RWPE1 (cell line): Measurements from ENCODE around the gene CYP4A22.
A peak's percentile ranks its signal among the peaks of the same experiment; 100 is the strongest.

Experiments
- CTCF ChIA-PET: fragments of 350-600 bp; sonication (Branson Sonifier 250); formaldehyde crosslinking; extraction: SDS; loops from one replicate; lab custom pipeline; 2021; lab: Yijun Ruan, JAX
- POLR2A ChIA-PET: fragments of 400-600 bp; formaldehyde crosslinking; extraction: SDS; loops from one replicate; lab custom pipeline; 2020; ENCODE audit warnings: antibody characterized with exemption; ENCODE audit not compliant: low non-redundant PET; lab: Yijun Ruan, JAX
- DNase-seq: peaks from one replicate; pipeline ENCODE4 v3.0.0; 2012; ENCODE audit warnings: low spot score
- H3K27ac ChIP-seq: fragments of 450-650 bp; 2 replicates; pipeline ENCODE4 v1.5.1; 2017
- TF ChIP-seq, protein P1 (sequence below): fragments of 450-650 bp; conservative IDR thresholded peaks from 2 replicates; pipeline ENCODE4 v1.5.1; 2017; ENCODE audit warnings: low read depth, mild to moderate bottlenecking

CYP4A22 gene

GRCh38 chr1:47187926-47188250 is 50.6 kb downstream of the CYP4A22 start:
- ChIA-PET CTCF (interaction anchor here (1.9 kb wide), 1 partner anchor 9 kb away, joined by 9 read pairs; no protein-coding TSS in a partner anchor), POLR2A (interaction anchor here (0.6 kb wide), 1 partner anchor 149 kb away, joined by 3 read pairs; no protein-coding TSS in a partner anchor)
- TF ChIP-seq, protein P1, sequence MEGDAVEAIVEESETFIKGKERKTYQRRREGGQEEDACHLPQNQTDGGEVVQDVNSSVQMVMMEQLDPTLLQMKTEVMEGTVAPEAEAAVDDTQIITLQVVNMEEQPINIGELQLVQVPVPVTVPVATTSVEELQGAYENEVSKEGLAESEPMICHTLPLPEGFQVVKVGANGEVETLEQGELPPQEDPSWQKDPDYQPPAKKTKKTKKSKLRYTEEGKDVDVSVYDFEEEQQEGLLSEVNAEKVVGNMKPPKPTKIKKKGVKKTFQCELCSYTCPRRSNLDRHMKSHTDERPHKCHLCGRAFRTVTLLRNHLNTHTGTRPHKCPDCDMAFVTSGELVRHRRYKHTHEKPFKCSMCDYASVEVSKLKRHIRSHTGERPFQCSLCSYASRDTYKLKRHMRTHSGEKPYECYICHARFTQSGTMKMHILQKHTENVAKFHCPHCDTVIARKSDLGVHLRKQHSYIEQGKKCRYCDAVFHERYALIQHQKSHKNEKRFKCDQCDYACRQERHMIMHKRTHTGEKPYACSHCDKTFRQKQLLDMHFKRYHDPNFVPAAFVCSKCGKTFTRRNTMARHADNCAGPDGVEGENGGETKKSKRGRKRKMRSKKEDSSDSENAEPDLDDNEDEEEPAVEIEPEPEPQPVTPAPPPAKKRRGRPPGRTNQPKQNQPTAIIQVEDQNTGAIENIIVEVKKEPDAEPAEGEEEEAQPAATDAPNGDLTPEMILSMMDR, result no peak
- DNase-seq, result no peak
- no peak overlapping the region for H3K27ac ChIP-seq

DNA sequence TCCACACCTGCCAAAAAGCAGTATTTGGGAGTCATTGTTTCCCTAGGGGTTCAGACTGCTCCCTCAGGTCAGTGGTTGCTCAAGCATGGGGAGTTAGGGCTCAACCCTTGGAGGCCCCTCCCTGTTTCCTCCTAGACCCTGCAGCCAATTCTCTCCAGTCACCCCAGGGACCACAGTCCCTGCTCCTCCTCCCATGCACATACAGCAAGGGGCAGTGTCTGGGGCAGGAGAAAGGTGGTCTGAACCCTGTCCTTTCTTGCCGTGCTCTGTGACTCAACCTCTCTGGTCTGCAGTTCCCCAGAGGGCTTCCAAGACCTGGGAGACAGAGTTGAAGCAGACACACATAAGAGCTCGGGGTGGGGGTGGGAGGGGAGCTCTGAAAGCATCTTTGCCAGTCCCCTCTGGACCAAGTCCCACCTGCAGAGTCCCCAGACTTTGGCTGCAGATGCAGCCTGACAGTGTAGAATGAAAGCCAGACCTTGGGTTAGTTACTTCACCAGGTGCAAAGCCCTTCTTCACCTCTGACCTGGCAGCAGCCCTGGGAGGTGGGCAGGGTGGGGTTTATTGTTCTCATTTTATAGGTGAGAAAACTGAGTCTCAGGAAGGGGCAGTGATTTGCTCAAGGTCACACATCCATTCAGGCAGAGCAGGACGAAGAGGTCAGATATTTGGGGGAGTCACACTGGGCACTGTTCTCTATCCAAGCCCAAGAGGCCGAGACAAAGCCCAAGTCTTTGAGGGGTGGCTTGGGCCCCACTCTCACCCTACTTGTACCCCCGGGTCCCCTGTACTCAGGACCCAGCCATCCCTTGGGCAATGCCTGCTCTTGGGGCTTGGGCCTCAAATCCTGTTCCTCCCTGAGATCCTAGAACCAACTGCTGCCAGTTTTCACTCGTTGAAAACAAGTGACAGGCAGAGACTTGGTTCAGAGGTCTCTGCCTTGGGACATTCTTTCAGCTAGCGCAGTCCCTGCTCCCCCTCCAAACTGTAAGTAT is 51.8 kb downstream of the CYP4A22 start:
- POLR2A ChIA-PET, result interaction anchor here (0.9 kb wide), 1 partner anchor 10 kb away, joined by 3 read pairs; no protein-coding TSS in a partner anchor

DNA sequence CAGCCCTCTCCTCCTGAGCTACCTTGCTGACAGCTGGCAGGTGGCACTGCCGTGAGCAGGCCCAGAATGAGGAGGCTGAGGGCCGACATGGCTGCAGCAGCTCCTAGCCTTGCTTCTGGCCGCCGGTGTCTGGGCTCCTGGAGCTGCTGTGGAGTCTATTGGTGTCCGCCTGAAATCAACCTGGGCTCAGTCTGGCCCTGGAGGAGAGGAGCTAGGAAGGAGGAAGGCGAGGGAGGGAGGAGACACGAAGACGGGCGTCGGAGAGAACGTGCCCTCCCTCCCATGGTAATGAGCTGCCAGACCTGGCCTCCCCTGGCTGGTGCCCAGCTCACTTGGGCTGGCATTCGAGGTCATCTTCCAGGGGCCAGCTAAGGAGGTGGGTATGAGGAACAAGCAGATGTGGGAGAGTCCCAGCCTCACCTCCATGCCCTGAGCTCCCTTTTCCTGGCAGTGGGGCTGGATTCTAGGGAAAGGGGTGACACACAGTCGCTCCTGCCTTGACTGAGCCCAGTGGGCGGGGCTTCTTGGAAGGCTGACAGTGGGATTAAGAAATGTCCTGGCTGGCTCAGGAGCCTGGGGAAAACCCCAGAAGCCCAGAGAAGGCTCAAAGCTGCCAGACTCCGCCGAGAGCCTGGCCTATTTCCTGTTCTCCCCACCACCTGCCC is 52.7 kb downstream of the CYP4A22 start, which contains the start of gene PDZK1IP1:
Gene PDZK1IP1 (minus strand): TSS at position 193 of the 665 bp plus-strand sequence. CDS start 104 bp downstream, at position 89.
- DNase-seq, result peak; percentile 80
- TF ChIP-seq, protein P1, result no peak
- peak within 1 kb of the TSS; percentile 90 for H3K27ac ChIP-seq
- ChIA-PET CTCF (interaction anchor here (0.7 to 1.6 kb wide), 4 partner anchors 9 to 247 kb away, joined by 3 to 11 read pairs (median 4); no protein-coding TSS in a partner anchor), POLR2A (interaction anchor here (0.9 kb wide), 1 partner anchor 11 kb away, joined by 3 read pairs; no protein-coding TSS in a partner anchor)

More for the DNA sequence above, 51.8 kb downstream of the CYP4A22 start:
- CTCF ChIA-PET, result interaction anchor here (0.8 to 1.9 kb wide), 3 partner anchors 8 to 247 kb away, joined by 3 to 11 read pairs (median 6); no protein-coding TSS in a partner anchor
- H3K27ac ChIP-seq, result peak overlapping the region; percentile 90
- no peak for DNase-seq
- TF ChIP-seq, protein P1, result no peak

GRCh38 chr1:47190509-47190855 is 53.2 kb downstream of the CYP4A22 start:
- TF ChIP-seq, protein P1, result no peak
- H3K27ac ChIP-seq, result peak overlapping the region; percentile 90
- CTCF ChIA-PET, result interaction anchor here (0.6 to 1.6 kb wide), 3 partner anchors 11 to 148 kb away, joined by 3 to 11 read pairs (median 5); no protein-coding TSS in a partner anchor
- POLR2A ChIA-PET, result interaction anchor here (0.9 kb wide), 1 partner anchor 11 kb away, joined by 3 read pairs; no protein-coding TSS in a partner anchor
- DNase-seq, result no peak

- POLR2A ChIA-PET, result no interaction called here
- no peak for DNase-seq
- H3K27ac ChIP-seq, result peak overlapping the region; percentile 90
- TF ChIP-seq, protein P1, result no peak
- CTCF ChIA-PET, result interaction anchor here (0.5 to 1.6 kb wide), 4 partner anchors 9 to 147 kb away, joined by 3 to 11 read pairs (median 4); no protein-coding TSS in a partner anchor
Measured at GRCh38 chr1:47190857-47191256, 53.6 kb downstream of the CYP4A22 start.
